Measurements from ENCODE around the gene IPP.

DNA sequence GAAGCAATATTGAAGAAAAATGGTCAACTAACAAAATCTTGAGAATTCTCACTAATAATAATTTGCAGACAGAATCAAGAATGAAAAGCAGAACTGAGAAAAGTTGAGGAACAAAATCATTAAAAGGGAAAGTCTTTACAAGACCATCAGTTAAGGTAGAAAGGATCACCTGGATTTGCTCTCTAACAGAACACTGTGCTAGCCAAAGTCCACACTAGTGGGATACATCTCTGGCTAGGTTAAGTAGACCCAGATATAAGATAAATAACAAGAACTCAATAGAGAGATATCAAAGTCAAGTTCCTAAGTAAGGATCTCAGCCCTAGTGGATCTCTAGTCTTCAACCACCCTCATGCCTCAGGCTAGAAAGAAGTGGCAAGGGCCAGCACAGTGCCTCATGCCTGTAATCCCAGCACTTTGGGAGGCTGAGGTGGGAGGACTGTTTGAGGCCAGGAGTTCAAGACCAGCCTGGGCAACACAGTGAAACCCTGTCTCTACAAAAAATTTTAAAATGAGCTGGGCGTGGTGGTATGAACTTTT lies 19.6 kb downstream of the IPP start:
- TF ChIP-seq, protein P1, sequence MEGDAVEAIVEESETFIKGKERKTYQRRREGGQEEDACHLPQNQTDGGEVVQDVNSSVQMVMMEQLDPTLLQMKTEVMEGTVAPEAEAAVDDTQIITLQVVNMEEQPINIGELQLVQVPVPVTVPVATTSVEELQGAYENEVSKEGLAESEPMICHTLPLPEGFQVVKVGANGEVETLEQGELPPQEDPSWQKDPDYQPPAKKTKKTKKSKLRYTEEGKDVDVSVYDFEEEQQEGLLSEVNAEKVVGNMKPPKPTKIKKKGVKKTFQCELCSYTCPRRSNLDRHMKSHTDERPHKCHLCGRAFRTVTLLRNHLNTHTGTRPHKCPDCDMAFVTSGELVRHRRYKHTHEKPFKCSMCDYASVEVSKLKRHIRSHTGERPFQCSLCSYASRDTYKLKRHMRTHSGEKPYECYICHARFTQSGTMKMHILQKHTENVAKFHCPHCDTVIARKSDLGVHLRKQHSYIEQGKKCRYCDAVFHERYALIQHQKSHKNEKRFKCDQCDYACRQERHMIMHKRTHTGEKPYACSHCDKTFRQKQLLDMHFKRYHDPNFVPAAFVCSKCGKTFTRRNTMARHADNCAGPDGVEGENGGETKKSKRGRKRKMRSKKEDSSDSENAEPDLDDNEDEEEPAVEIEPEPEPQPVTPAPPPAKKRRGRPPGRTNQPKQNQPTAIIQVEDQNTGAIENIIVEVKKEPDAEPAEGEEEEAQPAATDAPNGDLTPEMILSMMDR (IDR thresholded peaks at IDR 0.05 in 4 of 5, conservative IDR thresholded peaks at IDR 0.05 in 1 of 5), result no peak
- no peak for TF ChIP-seq POLR2A (IDR thresholded peaks at IDR 0.05)

Measured in gastrocnemius medialis (tissue), 4 donors.